ENCODE measurements around the gene DUSP1. TPM values are rescaled to one million over a fixed set of nuclear protein-coding genes. Genes with fewer than 3 reads are reported as not detected.

The DUSP1 gene
- total and polyA plus RNA-seq, 9 of the 15 experiments (the other 6 are each of a cell fraction or from before 2014, with no cell fraction given) = 2.1 to 14.2 (median 8.5) TPM

DNA sequence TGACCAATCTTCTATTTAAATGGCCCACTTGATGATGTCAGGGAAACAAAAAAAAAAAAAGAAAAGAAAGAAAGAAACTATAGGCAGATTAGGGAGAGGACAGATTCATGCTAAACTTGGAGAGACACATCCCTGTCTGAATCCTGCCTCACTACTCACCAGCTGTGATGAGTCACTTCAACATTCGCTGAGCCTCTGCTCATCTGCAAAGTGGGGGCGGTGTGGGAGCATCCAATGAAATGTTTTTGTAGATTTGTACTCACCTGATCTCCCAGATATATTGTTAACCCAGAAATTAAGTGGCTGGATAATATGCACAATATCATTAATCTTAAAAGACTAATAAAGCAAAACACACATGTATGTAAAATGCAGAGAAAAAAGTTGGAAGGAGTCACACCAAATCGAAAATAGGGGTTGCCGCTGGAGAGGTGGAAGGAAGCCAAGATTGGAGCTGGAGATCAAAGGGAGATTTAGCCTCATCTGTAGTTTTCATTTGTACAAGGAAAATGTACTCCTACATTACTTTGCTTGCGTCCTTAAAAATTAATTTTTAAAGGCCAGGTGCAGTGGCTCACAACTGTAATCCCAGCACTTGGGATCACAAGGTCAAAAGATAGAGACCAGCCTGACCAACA, 46.0 kb upstream of the DUSP1 start (continued):
- TF ChIP-seq ZNF655 (CRISPR knock-in tag; IDR thresholded peaks at IDR 0.05) (no peak), NR0B1 (IDR thresholded peaks at IDR 0.05; ENCODE audit: partially characterized antibody) (no peak), ZZZ3 (IDR thresholded peaks at IDR 0.05) (no peak), ATF6 (CRISPR knock-in tag; IDR thresholded peaks at IDR 0.05) (no peak), PRDM10 (IDR thresholded peaks at IDR 0.05; ENCODE audit: partially characterized antibody) (peak; percentile 82), SMARCC2 (IDR thresholded peaks at IDR 0.05; ENCODE audit: low read depth) (peak; percentile 35; the same call in 1 of the 2 replicates), HINFP (tag; conservative IDR thresholded peaks at IDR 0.05; ENCODE audit: low read depth) (no peak), NCOA4 (IDR thresholded peaks at IDR 0.05; ENCODE audit: partially characterized antibody) (no peak), ZNF347 (CRISPR knock-in tag; IDR thresholded peaks at IDR 0.05; ENCODE audit: low read depth) (no peak), WHSC1 (IDR thresholded peaks at IDR 0.05; ENCODE audit: low read length) (no peak), ZNF174 (CRISPR knock-in tag; IDR thresholded peaks at IDR 0.05) (no peak), ATF7 (IDR thresholded peaks at IDR 0.05) (no peak), CBX5 (IDR thresholded peaks at IDR 0.05; ENCODE audit: borderline replicate concordance, low read depth) (no peak), ZNF589 (CRISPR knock-in tag; IDR thresholded peaks at IDR 0.05; ENCODE audit: low read depth) (no peak), TEAD1 (CRISPR knock-in tag; IDR thresholded peaks at IDR 0.05) (no peak)
- TF ChIP-seq, protein P1, sequence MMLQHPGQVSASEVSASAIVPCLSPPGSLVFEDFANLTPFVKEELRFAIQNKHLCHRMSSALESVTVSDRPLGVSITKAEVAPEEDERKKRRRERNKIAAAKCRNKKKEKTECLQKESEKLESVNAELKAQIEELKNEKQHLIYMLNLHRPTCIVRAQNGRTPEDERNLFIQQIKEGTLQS (IDR thresholded peaks at IDR 0.05) = peak; percentile 92
- TF ChIP-seq, protein P1 (CRISPR knock-in tag; conservative IDR thresholded peaks at IDR 0.05) = no peak
